HCT116 (cell line): ENCODE measurements around the gene ANKS4B. TPM values are rescaled to one million over a fixed set of nuclear protein-coding genes. Genes with fewer than 3 reads are reported as not detected.

Experiments used
- ATAC-seq: fragments of 200-7000 bp; cut with Tn5 transposase; 2 replicates; pipeline ENCODE4 v1.9.1; 2020; ENCODE audit warnings: mild to moderate bottlenecking, moderate library complexity
- BruUV-seq: library from RNA; stranded (reverse); fragments of 400-500 nt; replicated peaks from 2 replicates; lab custom pipeline; 2021; lab: Mats Ljungman, UMichigan
- CTCF ChIA-PET: fragments of 300-600 bp; sonication (Branson Sonifier 250); formaldehyde crosslinking; loops from one replicate; lab custom pipeline; 2021; ENCODE audit warnings: antibody characterized with exemption; lab: Charles Lee
- POLR2A ChIA-PET: fragments of 300-600, 350-600 bp; sonication (Branson Sonifier 250); formaldehyde crosslinking; loops from one replicate; lab custom pipeline; 2021; ENCODE audit warnings: antibody characterized with exemption; lab: Charles Lee
- RAD21 ChIA-PET, 2 experiments: fragments of 300-600 bp; sonication (Branson Sonifier 250); formaldehyde crosslinking; loops; one replicate each; lab custom pipeline; 2023; ENCODE audit warnings: low total read pairs in 2 of 2; ENCODE audit not compliant: uncharacterized antibody in 2 of 2, unreplicated experiment in 2 of 2, low non-redundant PET in 1 of 2; lab: Charles Lee
- DNase-seq: peaks from one replicate; pipeline ENCODE4 v3.0.0-alpha.2; 2010; ENCODE audit warnings: low read depth, low spot score
- H2AFZ ChIP-seq: fragments of 200-600 bp; shearing (Covaris generic), sonication (generic); 2 replicates; pipeline ENCODE4 v1.6.1; 2017; ENCODE audit warnings: low read depth, mixed run types, mixed read lengths, antibody characterized with exemption, low read length; ENCODE audit not compliant: poor library complexity, severe bottlenecking
- H3K27ac ChIP-seq: 2 replicates; pipeline ENCODE4 v1.5.1; 2012; ENCODE audit warnings: low read depth, low read length
- H3K27me3 ChIP-seq: fragments of 200-600 bp; sonication (generic); 2 replicates; pipeline ENCODE4 v1.6.1; 2016; ENCODE audit warnings: mixed run types, low read length, mixed read lengths; ENCODE audit not compliant: insufficient read depth
- H3K36me3 ChIP-seq, 2 experiments: fragments of 200-500 bp in 1 of 2; fragments of 200-600 bp in 1 of 2; sonication (Bioruptor generic) in 1 of 2; sonication (generic) in 1 of 2; 2 replicates each; pipeline versions ENCODE4 v1.5.1 to v1.6.1; 2014 to 2016; ENCODE audit warnings: low read length in 2 of 2, inconsistent platforms in 1 of 2, mixed read lengths in 1 of 2, mixed run types in 1 of 2; ENCODE audit not compliant: insufficient read depth in 2 of 2, control insufficient read depth in 1 of 2
- H3K4me1 ChIP-seq, 2 experiments: fragments of 200-600 bp in 1 of 2; sonication (generic) in 1 of 2; 2 replicates each; pipeline versions ENCODE4 v1.5.1 to v1.6.1; 2012 to 2017; ENCODE audit warnings: low read length in 2 of 2, inconsistent platforms in 1 of 2, mild to moderate bottlenecking in 1 of 2, mixed read lengths in 1 of 2, mixed run types in 1 of 2, moderate library complexity in 1 of 2; ENCODE audit not compliant: insufficient read depth in 2 of 2, control insufficient read depth in 1 of 2
- H3K4me2 ChIP-seq: fragments of 200-600 bp; sonication (generic); 2 replicates; pipeline ENCODE4 v1.6.1; 2017; ENCODE audit warnings: mixed run types, low read length, mixed read lengths
- H3K4me3 ChIP-seq, 2 experiments: fragments of 200-600 bp in 1 of 2; sonication (generic) in 1 of 2; replicated peaks in 1 of 2; 2 replicates each; pipeline ENCODE4 v1.5.1; 2011 to 2016; ENCODE audit warnings: low read length in 2 of 2, control low read depth in 1 of 2, low read depth in 1 of 2, mild to moderate bottlenecking in 1 of 2, mixed read lengths in 1 of 2, mixed run types in 1 of 2
- H3K79me2 ChIP-seq: fragments of 200-600 bp; sonication (generic); 2 replicates; pipeline ENCODE4 v1.6.1; 2017; ENCODE audit warnings: mild to moderate bottlenecking, mixed run types, low read length, moderate library complexity, mixed read lengths; ENCODE audit not compliant: insufficient read depth
- H3K9ac ChIP-seq: fragments of 200-600 bp; sonication (generic); 2 replicates; pipeline ENCODE4 v1.6.1; 2016; ENCODE audit warnings: low read length, mixed read lengths
- H3K9me2 ChIP-seq: fragments of 200-600 bp; sonication (generic), shearing (Covaris generic); 2 replicates; pipeline ENCODE4 v1.6.1; 2017; ENCODE audit warnings: mixed run types, mild to moderate bottlenecking, moderate library complexity; ENCODE audit not compliant: insufficient read depth
- H3K9me3 ChIP-seq, 2 experiments: fragments of 200-500 bp in 1 of 2; fragments of 200-600 bp in 1 of 2; sonication (Bioruptor generic) in 1 of 2; sonication (generic) in 1 of 2; 2 replicates each; pipeline ENCODE4 v1.6.1; 2014 to 2017; ENCODE audit warnings: low read length in 2 of 2, mixed read lengths in 2 of 2, inconsistent platforms in 1 of 2, low read depth in 1 of 2, mild to moderate bottlenecking in 1 of 2, mixed run types in 1 of 2, moderate library complexity in 1 of 2; ENCODE audit not compliant: control insufficient read depth in 1 of 2, insufficient read depth in 1 of 2
- H4K20me1 ChIP-seq: fragments of 200-600 bp; sonication (generic), shearing (Covaris generic); 2 replicates; pipeline ENCODE4 v1.6.1; 2017; ENCODE audit warnings: mixed run types, mild to moderate bottlenecking, moderate library complexity; ENCODE audit not compliant: insufficient read depth
- CBX3 ChIP-seq: IDR thresholded peaks from 2 replicates; pipeline ENCODE4 v1.6.1; 2012; ENCODE audit warnings: low read depth
- ELF1 ChIP-seq: IDR thresholded peaks from 2 replicates; pipeline ENCODE4 v1.6.1; 2012; ENCODE audit warnings: low read depth, borderline replicate concordance
- EZH2 ChIP-seq: fragments of 200-600 bp; sonication (generic); IDR thresholded peaks from 2 replicates; pipeline ENCODE4 v1.6.1; 2017; ENCODE audit warnings: antibody characterized with exemption, mixed run types
- EZH2phosphoT487 ChIP-seq: fragments of 200-600 bp; IDR thresholded peaks from 2 replicates; pipeline ENCODE4 v1.6.1; 2018; ENCODE audit warnings: antibody characterized with exemption, borderline replicate concordance
- POLR2AphosphoS5 ChIP-seq: IDR thresholded peaks from 2 replicates; pipeline ENCODE4 v1.6.1; 2011; ENCODE audit warnings: mild to moderate bottlenecking, low read depth, low read length, moderate library complexity
- RAD21 ChIP-seq: IDR thresholded peaks from 2 replicates; pipeline ENCODE4 v1.6.1; 2012; ENCODE audit warnings: low read depth, mild to moderate bottlenecking
- SP1 ChIP-seq: IDR thresholded peaks from 2 replicates; pipeline ENCODE4 v1.6.1; 2012; ENCODE audit warnings: low read depth
- SRF ChIP-seq: IDR thresholded peaks from 2 replicates; pipeline ENCODE4 v1.6.1; 2012; ENCODE audit warnings: low read depth
- YY1 ChIP-seq: IDR thresholded peaks from 2 replicates; pipeline ENCODE4 v1.6.1; 2011; ENCODE audit warnings: low read length, low read depth, moderate library complexity, mild to moderate bottlenecking; ENCODE audit not compliant: insufficient replicate concordance; ENCODE audit errors: extremely low read depth
- ZFX ChIP-seq: fragments of 450-650 bp; IDR thresholded peaks from 2 replicates; pipeline ENCODE4 v1.6.1; 2017
- intact Hi-C: fragments of 100-400 bp; cut with micrococcal nuclease; formaldehyde crosslinking; loops from 2 replicates; pipeline ENCODE4 v1.10.0; 2022
- total RNA-seq: library from RNA; stranded (reverse); gene quantifications from one replicate; pipeline ENCODE4 v1.2.1, GENCODE V29; 2021; ENCODE audit not compliant: unreplicated experiment
- TF ChIP-seq, protein P1 (sequence below): IDR thresholded peaks from 2 replicates; pipeline ENCODE4 v1.6.1; 2012
- TF ChIP-seq, protein P2 (sequence below): IDR thresholded peaks from 2 replicates; pipeline ENCODE4 v1.6.1; 2012; ENCODE audit warnings: low read depth
- TF ChIP-seq, protein P3 (sequence below): IDR thresholded peaks from 2 replicates; pipeline ENCODE4 v1.6.1; 2012

The ANKS4B gene
- total RNA-seq, 1 experiment from 2014 or later = not detected

DNA sequence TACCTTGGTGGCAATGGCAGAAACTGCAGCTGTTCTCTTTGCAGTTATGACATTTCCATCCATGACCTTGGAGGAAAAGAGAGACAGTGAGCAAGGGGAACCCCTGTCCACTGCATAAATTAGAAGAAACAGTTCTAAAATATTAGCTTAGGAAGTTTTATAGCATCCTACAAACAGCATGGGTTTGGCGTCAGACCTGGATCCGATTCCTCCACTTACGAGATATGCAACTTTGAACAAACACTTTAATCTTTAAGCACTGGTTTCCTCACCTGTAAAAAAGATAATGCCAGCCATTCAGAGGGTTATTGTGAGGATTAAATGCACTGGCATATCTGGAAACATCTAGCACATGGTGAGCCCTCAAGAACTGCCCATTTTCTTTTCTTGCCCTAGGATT, 42.0 kb downstream of the ANKS4B start:
- Histone ChIP-seq H2AFZ (no peak overlapping the region), H3K4me2 (no peak overlapping the region), H3K4me1 (peaks cover 0 to 18% of the 10 kb centered on the region in 2 experiments; a peak in 1 of 4 replicates), H3K9me2 (no peaks in the 10 kb centered on the region), H4K20me1 (no peaks in the 10 kb centered on the region), H3K4me3 (no peak overlapping the region), H3K27me3 (no peaks in the 10 kb centered on the region; the same call in 1 of the 2 replicates), H3K36me3 (no peaks in the 10 kb centered on the region), H3K9ac (no peak overlapping the region), H3K9me3 (no peaks in the 10 kb centered on the region), H3K27ac (no peak overlapping the region), H3K79me2 (no peaks in the 10 kb centered on the region)
- no peak for ATAC-seq
- ChIA-PET POLR2A (no interaction called here), CTCF (no interaction called here), RAD21 (no interaction called here)
- TF ChIP-seq, protein P1, sequence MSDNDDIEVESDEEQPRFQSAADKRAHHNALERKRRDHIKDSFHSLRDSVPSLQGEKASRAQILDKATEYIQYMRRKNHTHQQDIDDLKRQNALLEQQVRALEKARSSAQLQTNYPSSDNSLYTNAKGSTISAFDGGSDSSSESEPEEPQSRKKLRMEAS = no peak
- TF ChIP-seq YY1 = no peak
- TF ChIP-seq RAD21 = no peak
- no peak for TF ChIP-seq CBX3
- TF ChIP-seq EZH2phosphoT487 = no peak
- no peak for TF ChIP-seq POLR2AphosphoS5
- no peak for TF ChIP-seq EZH2
- TF ChIP-seq ZFX = no peak
- no peak for TF ChIP-seq SP1
- TF ChIP-seq, protein P2, sequence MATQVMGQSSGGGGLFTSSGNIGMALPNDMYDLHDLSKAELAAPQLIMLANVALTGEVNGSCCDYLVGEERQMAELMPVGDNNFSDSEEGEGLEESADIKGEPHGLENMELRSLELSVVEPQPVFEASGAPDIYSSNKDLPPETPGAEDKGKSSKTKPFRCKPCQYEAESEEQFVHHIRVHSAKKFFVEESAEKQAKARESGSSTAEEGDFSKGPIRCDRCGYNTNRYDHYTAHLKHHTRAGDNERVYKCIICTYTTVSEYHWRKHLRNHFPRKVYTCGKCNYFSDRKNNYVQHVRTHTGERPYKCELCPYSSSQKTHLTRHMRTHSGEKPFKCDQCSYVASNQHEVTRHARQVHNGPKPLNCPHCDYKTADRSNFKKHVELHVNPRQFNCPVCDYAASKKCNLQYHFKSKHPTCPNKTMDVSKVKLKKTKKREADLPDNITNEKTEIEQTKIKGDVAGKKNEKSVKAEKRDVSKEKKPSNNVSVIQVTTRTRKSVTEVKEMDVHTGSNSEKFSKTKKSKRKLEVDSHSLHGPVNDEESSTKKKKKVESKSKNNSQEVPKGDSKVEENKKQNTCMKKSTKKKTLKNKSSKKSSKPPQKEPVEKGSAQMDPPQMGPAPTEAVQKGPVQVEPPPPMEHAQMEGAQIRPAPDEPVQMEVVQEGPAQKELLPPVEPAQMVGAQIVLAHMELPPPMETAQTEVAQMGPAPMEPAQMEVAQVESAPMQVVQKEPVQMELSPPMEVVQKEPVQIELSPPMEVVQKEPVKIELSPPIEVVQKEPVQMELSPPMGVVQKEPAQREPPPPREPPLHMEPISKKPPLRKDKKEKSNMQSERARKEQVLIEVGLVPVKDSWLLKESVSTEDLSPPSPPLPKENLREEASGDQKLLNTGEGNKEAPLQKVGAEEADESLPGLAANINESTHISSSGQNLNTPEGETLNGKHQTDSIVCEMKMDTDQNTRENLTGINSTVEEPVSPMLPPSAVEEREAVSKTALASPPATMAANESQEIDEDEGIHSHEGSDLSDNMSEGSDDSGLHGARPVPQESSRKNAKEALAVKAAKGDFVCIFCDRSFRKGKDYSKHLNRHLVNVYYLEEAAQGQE = no peak
- no peak for TF ChIP-seq SRF
- TF ChIP-seq, protein P3, sequence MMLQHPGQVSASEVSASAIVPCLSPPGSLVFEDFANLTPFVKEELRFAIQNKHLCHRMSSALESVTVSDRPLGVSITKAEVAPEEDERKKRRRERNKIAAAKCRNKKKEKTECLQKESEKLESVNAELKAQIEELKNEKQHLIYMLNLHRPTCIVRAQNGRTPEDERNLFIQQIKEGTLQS = no peak
- TF ChIP-seq ELF1 = no peak
- intact Hi-C loops = no loop called here
- no peak for DNase-seq
- no TSS peak for BruUV-seq
